Mucosa of descending colon (tissue), 3 donors: ENCODE measurements around the gene CHAMP1. TPM values are rescaled to one million over a fixed set of nuclear protein-coding genes. Genes with fewer than 3 reads are reported as not detected.
A peak's percentile ranks its signal among the peaks of the same experiment; 100 is the strongest.
"Not testable (repeated sequence)": the region's sequence is repeated elsewhere in the genome, so short reads cannot be mapped to it uniquely, and the experiment has no call there.

Experiments
- ATAC-seq: fragments of 200-7000 bp; cut with Tn5 transposase; one replicate; pipeline ENCODE4 v1.9.1; 2020; ENCODE audit warnings: mild to moderate bottlenecking, moderate library complexity
- DNase-seq, 3 donors: peaks; one replicate each; pipeline ENCODE4 v3.0.0-alpha.2; 2020
- H3K36me3 ChIP-seq: fragments of 200-600 bp; one replicate; pipeline ENCODE4 v1.8.0; 2021; ENCODE audit warnings: low read depth, mild to moderate bottlenecking
- H3K4me1 ChIP-seq: fragments of 200-600 bp; one replicate; pipeline ENCODE4 v1.8.0; 2021; ENCODE audit warnings: low read depth, mild to moderate bottlenecking
- H3K4me3 ChIP-seq: fragments of 200-600 bp; one replicate; pipeline ENCODE4 v1.8.0; 2021; ENCODE audit warnings: mild to moderate bottlenecking
- H3K9me3 ChIP-seq: fragments of 200-600 bp; one replicate; pipeline ENCODE4 v1.8.0; 2021; ENCODE audit warnings: mild to moderate bottlenecking
- CTCF ChIP-seq: fragments of 200-600 bp; IDR thresholded peaks from one replicate; pipeline ENCODE4 v1.8.0; 2022; ENCODE audit warnings: antibody characterized with exemption, mild to moderate bottlenecking
- intact Hi-C, 2 donors: fragments of 100-400 bp; cut with DNase I in 1 of 2; cut with micrococcal nuclease in 1 of 2; formaldehyde crosslinking; loops; one replicate each; pipeline versions ENCODE4 v1.11.0 to v1.11.1; 2022; cut with DNase I, micrococcal nuclease
- total RNA-seq, 3 donors: library from RNA; stranded (reverse); fragmentation: NEBNext Ultra II Directional in 2 of 3; extraction: Animal tissue kit (Norgen Biotek cat#: 25700) in 2 of 3; gene quantifications; one replicate each; pipeline versions ENCODE4 v1.2.1 to v1.2.4, GENCODE V29; 2021 to 2023
- donor health status: DM: no; HTN: no; CAD: no; lungs with moderate emphysema.
- donor health status: DM: no; HTN: no; CAD: no.
- donor health status: DM: no; HTN: yes; CAD: no.

Gene CHAMP1
- total RNA-seq, 3 donors from 2014 or later = 16.1 to 17.8 (median 16.7) TPM

- peak; percentile 44 for ATAC-seq
- intact Hi-C loops = no loop called here
- TF ChIP-seq CTCF = no peak
- no peak for DNase-seq
- no peak overlapping the region for H3K4me3 ChIP-seq
- H3K36me3 ChIP-seq = peaks cover 7% of the 10 kb centered on the region
- H3K9me3 ChIP-seq = no peaks in the 10 kb centered on the region
- peaks cover 5% of the 10 kb centered on the region for H3K4me1 ChIP-seq
Measured at GRCh38 chr13:114328034-114328433, 13.7 kb downstream of the CHAMP1 start.

- ATAC-seq = peak; percentile 73
- peaks cover 7% of the 10 kb centered on the region for H3K36me3 ChIP-seq
- TF ChIP-seq CTCF = no peak
- H3K9me3 ChIP-seq = no peaks in the 10 kb centered on the region
- no peak overlapping the region for H3K4me3 ChIP-seq
- H3K4me1 ChIP-seq = peaks cover 5% of the 10 kb centered on the region
- intact Hi-C loops = no loop called here
- peak in 1 of 3 donors; percentile 25 for DNase-seq
Measured at GRCh38 chr13:114328595-114328994, 14.3 kb downstream of the CHAMP1 start.

- Histone ChIP-seq H3K36me3 (peaks cover under 1% of the 10 kb centered on the region), H3K9me3 (no peaks in the 10 kb centered on the region), H3K4me1 (peaks cover 5% of the 10 kb centered on the region), H3K4me3 (no peak overlapping the region)
- intact Hi-C loops = no loop called here
- ATAC-seq (no peak), DNase-seq (no peak)
- TF ChIP-seq CTCF = no peak
Measured at GRCh38 chr13:114330086-114330485, 15.8 kb downstream of the CHAMP1 start.

- intact Hi-C loops, H3K36me3 ChIP-seq, ATAC-seq, H3K4me1 ChIP-seq, H3K9me3 ChIP-seq, H3K4me3 ChIP-seq, DNase-seq: not testable (repeated sequence)
Measured at GRCh38 chr13:114333881-114334280, 19.6 kb downstream of the CHAMP1 start.

GRCh38 chr13:114334305-114335053 lies 20.2 kb downstream of the CHAMP1 start:
- Histone ChIP-seq H3K9me3 (no peaks in the 10 kb centered on the region), H3K36me3 (no peaks in the 10 kb centered on the region), H3K4me1 (no peaks in the 10 kb centered on the region), H3K4me3 (no peak overlapping the region)
- no peak for TF ChIP-seq CTCF
- intact Hi-C loops = no loop called here
- DNase-seq (no peak), ATAC-seq (peak; percentile 40)

GRCh38 chr13:114336457-114336856 lies 22.2 kb downstream of the CHAMP1 start:
- DNase-seq, ATAC-seq, H3K4me1 ChIP-seq, H3K9me3 ChIP-seq, H3K36me3 ChIP-seq, H3K4me3 ChIP-seq, intact Hi-C loops: not testable (repeated sequence)
